GM21786 (cell line): ENCODE results near the gene HTT.
A peak's percentile ranks its signal among the peaks of the same experiment; 100 is the strongest.

Source experiments
- ATAC-seq: cut with Tn5 transposase; IDR thresholded peaks from one replicate; pipeline ENCODE4 v1.9.1; 2021; ENCODE audit not compliant: unreplicated experiment

HTT gene

DNA sequence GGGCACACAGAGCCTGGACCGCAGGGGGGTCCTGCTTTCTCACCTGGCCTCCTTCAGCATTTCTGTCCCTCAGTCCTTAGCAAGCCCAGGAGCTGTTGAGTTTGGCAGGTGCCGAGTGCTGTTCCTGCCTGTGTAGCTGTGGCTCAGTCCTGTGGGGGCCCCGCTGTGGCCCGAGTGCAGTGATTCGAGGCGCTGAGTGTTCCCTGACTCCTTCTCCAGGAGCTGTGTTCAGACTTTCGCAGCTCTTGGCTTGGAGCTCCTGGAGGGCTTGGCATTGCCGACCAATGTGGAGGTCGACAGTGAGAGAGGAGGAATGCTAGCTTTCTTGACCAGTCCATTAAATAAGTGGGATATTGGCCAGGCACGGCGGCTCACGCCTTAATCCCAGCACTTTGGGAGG is 124.4 kb downstream of the HTT start:
- no peak for ATAC-seq

- no peak for ATAC-seq
These were observed 125.4 kb downstream of the HTT start for GRCh38 chr4:3199653-3200422.

GRCh38 chr4:3200423-3201090 is 126.1 kb downstream of the HTT start:
- ATAC-seq, result no peak

DNA sequence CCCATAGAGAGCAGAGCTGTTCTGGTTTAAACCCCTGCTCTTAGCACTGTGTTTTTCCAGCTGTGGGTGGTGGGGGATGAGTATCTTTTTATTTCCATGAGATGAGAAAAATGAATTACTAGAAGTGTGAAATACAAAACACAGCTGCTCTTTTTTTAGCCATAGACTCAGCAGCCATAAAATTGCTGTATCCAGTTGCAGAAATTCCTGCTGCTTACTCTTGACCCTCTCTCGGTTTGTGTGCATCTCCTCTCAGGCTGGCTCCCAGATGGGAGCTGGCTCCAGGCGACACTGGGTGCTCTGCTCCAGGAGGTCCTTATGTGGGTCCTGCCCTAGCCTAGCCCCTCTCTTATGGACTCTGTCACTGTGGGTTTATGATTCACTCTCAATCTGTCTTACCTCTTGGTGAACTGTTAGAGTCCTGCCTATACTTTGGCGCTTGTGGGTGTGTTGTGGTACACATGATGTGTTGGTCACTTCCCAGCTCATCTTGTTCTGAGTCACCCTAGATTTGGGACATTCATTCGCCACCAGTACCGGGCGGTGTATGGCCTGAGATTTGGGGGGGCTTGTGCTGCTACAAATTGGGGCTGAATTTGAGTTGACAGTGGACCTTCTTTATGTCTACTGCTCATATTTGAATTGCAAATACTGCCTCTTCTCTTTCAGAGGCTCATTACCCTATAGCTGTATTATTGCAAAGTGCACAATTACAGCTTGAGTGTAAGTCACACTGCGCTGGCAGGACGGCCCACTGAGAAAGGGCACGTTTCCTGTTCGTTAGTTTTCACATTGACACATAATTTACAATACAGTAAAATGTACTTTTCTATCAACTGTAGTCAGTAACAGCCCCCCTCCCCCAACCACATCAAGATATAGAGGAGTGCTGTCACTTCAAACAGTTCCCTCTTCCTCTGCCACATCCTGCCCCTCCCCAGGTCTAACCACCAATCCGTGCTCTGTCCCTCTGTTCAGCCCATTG is 127.5 kb downstream of the HTT start:
- ATAC-seq, result peak; percentile 69

- ATAC-seq, result no peak
These were observed 128.6 kb downstream of the HTT start for GRCh38 chr4:3202836-3203820.

- ATAC-seq, result no peak
These were observed 129.5 kb downstream of the HTT start for GRCh38 chr4:3203971-3204431.

DNA sequence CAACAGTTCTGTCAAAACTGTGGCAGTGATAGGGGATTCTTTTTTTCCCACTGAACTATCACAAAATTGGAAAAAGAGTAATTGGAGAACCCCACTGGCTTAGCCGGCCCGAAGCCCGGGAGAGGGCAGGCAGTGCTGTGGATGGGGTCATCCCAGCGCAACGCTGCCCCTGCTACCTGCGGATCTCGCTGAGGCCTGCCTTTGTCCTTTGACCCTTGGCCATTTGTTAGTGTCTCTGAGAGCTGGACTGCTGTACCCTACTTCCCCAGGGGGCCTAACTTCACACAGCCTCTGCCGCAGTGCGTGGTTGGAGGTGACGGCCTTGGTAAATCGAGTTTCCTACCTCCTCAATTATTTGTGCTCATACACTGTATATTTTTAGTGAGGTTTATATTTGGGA is 131.5 kb downstream of the HTT start:
- no peak for ATAC-seq

DNA sequence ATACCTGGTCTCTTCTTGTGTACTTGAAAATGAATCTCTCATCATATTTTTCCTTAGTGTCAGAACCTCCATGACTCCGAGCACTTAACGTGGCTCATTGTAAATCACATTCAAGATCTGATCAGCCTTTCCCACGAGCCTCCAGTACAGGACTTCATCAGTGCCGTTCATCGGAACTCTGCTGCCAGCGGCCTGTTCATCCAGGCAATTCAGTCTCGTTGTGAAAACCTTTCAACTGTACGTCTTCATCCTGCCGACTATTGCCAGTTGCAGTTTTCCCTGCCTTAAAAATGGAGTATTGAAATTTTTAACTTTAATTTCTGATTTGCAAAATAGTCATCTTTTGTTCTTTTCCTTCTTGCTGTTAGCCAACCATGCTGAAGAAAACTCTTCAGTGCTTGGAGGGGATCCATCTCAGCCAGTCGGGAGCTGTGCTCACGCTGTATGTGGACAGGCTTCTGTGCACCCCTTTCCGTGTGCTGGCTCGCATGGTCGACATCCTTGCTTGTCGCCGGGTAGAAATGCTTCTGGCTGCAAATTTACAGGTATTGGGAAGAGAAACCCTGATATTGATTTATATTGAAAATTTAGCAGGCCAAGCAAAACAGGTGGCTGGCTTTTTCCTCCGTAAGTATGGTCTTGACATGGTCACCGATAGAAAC is 132.1 kb downstream of the HTT start:
- ATAC-seq, result no peak

- ATAC-seq, result no peak
These were observed 133.1 kb downstream of the HTT start for GRCh38 chr4:3207531-3208037.

- no peak for ATAC-seq
These were observed 134.3 kb downstream of the HTT start for GRCh38 chr4:3208826-3209225.

DNA sequence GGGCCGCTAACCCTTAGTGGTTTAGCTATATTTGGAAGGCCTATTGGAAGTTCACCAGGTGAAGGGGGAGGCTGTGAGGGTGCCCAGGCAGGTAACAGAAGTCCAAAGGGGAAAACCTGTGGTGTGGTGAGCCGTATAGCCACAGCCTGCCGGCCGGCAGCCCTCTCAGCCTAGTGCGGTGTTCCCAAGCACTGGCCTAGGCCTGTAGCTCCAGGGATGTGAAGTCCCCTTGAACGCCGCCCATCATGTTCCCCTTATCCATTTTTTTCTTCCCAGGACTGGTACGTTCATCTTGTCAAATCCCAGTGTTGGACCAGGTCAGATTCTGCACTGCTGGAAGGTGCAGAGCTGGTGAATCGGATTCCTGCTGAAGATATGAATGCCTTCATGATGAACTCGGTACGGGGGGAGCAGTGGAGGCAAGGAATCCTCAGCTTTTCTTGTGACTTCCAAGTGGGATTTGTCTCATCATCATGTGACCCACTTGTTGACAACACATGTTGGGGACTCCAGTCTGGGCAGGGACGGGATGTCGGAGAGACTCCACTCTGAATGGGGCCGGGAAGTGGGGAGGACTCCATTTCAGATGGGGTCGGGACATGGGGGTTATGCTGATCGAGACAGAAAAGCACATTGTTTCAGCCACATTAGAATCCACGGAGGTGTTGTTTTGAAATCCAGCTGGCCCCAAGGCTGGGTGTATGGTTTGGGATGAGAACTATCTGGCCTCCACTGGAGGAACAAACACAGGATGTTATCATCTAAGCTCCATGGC is 135.3 kb downstream of the HTT start:
- no peak for ATAC-seq

DNA sequence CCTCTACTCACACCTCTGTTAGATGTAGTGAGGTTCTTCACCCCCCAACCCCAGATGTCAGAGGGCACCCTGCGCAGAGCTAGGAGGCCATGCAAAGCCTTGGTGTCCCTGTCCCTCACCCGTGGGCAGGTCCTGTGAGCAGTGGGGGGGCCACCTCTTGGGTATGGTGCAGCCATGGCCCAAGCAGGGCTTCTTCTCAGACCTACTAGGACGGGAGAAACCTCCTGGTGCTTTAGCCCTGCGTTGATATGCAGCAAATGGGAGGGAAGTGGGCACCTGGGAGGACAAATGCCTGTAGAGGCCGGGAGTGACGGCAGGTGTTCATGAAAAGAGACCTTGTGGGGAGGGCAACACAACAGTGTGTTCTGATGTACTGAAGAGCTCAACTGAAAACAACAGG is 136.0 kb downstream of the HTT start:
- no peak for ATAC-seq

- ATAC-seq, result no peak
These were observed 137.4 kb downstream of the HTT start for GRCh38 chr4:3211866-3212265.

GRCh38 chr4:3212391-3213105 is 138.1 kb downstream of the HTT start:
- ATAC-seq, result no peak

DNA sequence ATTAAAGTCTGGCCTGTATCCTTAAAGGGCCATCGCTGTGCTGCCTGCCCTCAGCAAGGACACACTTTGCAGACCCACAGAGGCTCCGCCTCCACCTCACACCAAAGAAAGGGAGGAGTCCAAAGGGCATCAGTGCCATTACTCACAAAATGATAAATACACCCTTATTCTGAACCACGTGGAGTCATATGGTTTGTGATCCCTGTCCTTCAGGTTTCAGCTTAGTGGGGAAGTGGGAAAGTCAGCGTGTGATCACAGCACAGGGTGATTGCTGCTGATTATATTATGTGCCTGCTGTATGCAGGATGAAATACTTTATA is 138.6 kb downstream of the HTT start:
- no peak for ATAC-seq

GRCh38 chr4:3213661-3214250 is 139.3 kb downstream of the HTT start:
- ATAC-seq, result no peak

GRCh38 chr4:3215256-3215655 is 140.8 kb downstream of the HTT start:
- ATAC-seq, result no peak

DNA sequence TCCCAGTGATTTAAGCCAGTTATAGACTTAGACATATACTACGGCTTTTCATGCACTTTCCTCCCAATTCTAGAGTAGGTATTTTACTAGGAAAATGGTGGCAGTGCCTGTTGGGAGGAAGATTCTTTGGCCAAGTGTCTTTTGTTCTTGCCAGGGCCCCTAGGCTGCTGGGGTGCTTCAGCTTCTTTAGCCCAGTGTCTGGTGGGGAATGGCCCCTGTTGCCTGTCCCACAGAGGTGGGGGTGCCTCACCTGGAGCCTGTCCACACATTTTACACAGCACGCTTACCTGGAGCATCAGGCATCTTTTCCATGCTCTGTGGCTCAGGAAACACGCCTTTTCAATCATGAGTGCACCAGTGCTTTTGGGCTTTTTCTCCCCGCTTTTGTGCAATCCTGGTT is 141.3 kb downstream of the HTT start:
- ATAC-seq, result no peak
